Central memory CD4-positive, alpha-beta T cell (primary cell): ENCODE results near the gene CCDC192.

Experiments used
- DNase-seq: peaks from one replicate; pipeline ENCODE4 v3.0.0; 2022

The CCDC192 gene

DNA sequence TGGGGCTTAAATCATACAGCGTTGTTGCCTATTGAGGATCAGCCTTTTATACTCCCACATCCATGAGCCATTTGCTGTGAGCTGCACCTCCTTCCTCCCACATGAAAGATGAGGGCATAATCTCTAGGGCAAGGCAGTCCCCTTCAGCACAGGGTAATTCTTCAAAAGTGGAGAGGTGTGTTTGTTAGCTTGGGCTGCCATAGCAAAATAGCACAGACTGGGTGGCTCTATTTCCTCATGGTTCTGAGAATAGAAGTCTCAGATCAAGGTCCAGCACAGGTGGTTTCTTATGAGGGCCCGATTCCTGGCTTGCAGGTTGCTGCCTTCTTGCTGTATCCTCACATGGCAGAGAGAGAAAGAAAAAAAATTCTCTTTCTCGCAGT, 258.6 kb downstream of the CCDC192 start:
- DNase-seq = no peak

- DNase-seq = no peak
Measured at GRCh38 chr5:127962491-127962890, 259.3 kb downstream of the CCDC192 start.

GRCh38 chr5:127963233-127963632, 260.0 kb downstream of the CCDC192 start:
- no peak for DNase-seq

- DNase-seq = no peak
Measured at GRCh38 chr5:127963931-127964330, 260.7 kb downstream of the CCDC192 start.

GRCh38 chr5:127967323-127967982, 264.3 kb downstream of the CCDC192 start:
- DNase-seq = no peak

DNA sequence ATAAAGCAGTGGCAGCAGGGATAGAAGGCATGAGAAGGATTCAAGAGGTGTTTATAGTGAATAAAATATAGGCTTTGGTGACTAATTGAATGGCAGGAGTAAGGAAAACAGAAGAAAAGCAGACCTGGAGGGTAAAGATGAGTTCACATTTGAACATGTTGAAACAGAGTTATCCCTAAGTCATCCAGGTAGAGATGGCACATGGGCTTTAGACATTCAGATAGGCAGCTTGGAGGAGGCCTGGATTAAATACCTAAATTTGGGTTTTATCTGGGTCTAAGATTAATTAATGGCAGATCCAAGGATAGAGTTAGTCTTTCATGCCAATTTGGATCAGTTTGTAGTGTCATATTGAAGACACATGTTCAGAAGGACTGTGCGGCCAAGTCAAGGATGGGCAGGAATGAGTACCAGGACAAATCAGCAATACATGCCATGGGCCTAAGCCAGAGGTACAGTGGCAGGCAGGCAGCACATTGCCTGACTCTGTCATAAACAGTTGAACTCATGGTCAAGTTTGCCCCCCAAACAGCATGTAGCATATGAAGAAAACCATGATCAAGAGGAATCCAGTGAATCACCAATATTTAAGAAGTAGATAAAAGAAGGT, 264.9 kb downstream of the CCDC192 start:
- DNase-seq = no peak

- DNase-seq = no peak
Measured at GRCh38 chr5:127969002-127969401, 265.8 kb downstream of the CCDC192 start.

DNA sequence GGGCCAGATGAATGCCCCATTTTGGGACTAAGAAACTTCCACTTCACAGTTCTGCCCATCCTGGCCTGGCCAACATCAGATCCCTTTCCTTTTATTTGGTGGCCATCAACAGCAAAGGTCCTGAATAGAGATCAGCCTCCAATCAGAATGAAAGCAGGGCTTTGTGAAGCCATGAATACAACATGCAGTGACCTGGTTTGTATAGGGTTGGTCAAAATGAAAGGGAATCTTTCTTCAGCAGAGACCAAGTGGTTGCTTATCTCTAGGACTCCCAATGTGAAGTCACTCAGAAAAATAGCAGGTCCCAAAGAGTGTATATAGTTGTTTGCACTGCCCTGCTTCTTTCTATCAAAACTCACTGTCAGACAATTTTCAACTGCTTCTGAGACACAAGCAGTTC, 266.5 kb downstream of the CCDC192 start:
- no peak for DNase-seq

DNA sequence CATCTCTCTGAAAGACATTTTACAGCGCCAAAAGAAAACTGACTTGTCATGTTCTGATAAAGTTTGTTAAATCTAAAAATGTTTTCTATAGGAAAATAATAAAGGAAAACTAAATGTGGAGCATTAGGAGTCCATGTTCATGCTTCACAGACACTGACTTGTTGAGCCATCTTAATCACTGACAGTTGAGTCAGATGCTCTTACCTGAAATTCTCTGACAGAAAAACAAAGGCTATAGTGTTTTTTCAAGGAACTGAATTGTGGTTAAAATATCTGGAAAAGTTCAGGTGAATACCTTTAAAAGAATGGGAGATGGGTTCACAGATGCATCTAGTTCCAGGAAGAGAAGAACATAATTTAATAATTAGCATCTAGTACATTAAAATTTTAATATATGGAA, 266.9 kb downstream of the CCDC192 start:
- no peak for DNase-seq

- no peak for DNase-seq
Measured at GRCh38 chr5:127970854-127971425, 267.7 kb downstream of the CCDC192 start.

- DNase-seq = no peak
Measured at GRCh38 chr5:127975961-127976360, 272.8 kb downstream of the CCDC192 start.

- no peak for DNase-seq
Measured at GRCh38 chr5:127976525-127976924, 273.3 kb downstream of the CCDC192 start.

DNA sequence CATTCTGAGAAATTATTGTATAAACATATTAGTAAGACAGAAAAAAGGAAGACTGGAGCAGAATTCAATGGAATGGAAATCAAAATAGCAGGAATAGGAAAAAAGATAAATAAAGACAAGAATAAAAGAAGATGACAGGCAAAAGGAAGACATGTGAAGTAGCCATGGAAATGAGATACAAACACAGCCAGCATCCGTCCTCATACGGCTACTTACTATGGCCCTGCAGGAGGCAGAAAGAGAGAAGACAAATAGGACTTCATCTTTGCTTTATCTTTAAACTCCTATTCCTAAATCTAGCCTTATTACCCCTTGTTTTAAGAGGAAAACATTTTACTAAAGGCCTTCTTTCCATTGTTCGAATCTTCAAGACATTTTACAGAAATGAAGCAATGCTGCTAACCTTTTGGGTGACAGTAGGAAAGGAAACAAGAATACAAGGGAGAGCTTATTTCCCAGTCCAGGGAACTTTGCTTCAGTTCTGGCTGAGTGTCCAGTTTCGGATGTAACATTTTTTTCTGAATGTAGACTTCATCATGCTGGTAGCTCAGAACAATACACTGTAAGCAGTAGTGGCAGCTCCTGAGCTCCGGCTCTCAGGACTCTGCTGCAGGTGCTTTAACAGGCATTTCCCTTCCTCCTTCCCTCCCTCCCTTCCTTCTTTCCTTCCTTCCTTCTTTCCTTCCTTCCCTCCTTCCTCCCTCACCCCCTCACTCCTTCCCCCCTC, 274.0 kb downstream of the CCDC192 start:
- DNase-seq = no peak

GRCh38 chr5:127978738-127979300, 275.6 kb downstream of the CCDC192 start:
- no peak for DNase-seq

GRCh38 chr5:127979475-127979874, 276.3 kb downstream of the CCDC192 start:
- DNase-seq = no peak

DNA sequence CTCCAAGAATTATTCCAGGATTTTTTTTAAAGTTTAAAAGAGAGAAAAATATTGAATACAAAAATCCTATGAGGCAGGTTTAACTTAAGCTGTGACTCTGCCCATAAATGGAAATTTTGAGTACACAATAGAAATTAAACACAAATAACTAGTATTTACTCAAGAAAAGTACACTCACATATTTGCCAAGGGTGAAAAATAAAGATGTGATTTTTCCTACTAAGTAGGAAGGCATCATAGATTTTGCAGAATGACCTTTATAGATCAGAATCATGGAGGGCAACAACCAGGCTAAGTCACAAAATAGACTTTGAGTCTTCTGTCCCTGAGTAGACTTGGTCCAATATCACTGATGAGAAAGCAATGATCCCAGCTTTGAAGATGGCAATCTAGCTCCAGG, 277.7 kb downstream of the CCDC192 start:
- no peak for DNase-seq

DNA sequence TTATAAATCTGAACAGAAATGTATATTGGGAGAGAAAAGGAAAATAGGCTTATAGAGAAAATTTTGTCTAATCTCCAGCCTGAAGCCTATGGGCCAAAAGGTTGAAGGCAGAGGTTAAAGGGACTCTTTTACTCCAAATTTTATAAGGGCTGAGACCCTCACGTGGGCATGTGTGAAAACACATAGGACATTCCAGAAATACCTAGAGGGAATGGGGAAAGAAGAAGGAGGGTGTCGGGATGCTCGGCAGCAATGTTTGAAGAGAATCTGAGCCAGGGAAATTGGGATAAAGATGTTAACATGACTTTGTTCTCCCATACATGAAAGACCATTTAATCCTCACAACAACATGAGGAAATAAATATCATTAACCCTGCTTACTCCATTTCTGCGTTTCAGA, 278.3 kb downstream of the CCDC192 start:
- no peak for DNase-seq

- no peak for DNase-seq
Measured at GRCh38 chr5:127985811-127986325, 282.7 kb downstream of the CCDC192 start.

DNA sequence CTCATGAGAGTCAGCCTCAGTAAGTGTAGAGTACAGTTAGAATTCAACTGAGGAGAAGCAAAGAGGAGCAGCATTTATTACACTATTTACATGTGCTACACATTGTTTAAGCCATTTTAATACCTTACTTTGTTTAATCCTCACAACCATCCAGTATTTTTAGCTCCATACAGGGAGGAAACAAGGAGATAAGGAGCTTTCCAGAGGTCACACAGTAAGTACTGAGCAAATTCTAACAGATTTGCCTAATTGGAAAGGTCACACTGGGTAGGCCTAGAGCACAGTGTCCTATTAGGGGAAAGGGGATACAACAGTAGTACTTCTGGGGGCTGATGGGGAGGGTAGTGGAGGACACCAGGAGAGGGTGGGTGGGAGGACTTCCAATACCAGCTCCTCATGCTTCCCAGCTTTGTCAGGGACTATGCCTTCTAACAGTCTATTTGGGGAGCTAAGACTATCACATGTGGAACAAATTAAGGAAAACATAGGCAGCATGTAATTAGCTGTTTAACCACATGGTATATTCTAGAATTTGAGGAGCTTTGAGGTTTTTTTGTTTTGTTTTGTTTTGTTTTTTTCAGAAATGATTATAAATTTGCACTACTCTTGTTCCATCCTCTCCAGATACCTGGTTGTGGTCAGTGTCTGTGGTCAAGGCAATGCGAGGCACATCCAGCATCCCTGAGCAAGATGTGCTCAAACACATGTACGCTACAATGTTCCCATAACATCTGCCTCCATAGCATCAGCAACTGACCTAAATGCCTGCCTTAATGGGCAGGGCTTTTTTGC, 284.4 kb downstream of the CCDC192 start:
- DNase-seq = no peak

GRCh38 chr5:127988146-127988760, 285.1 kb downstream of the CCDC192 start:
- no peak for DNase-seq
